Tibial nerve (tissue), 4 donors: ENCODE results near the gene NFATC2. TPM values are rescaled to one million over a fixed set of nuclear protein-coding genes. Genes with fewer than 3 reads are reported as not detected.

Experiments used
- DNase-seq, 2 donors: peaks; one replicate each; pipeline ENCODE4 v3.0.0-alpha.2; 2019; ENCODE audit warnings: low spot score in 2 of 2
- H3K27ac ChIP-seq, 4 donors: fragments of 200-600 bp; sonication (generic) in 3 of 4; one replicate each; pipeline ENCODE4 v1.5.1; 2017 to 2019; ENCODE audit warnings: mild to moderate bottlenecking in 1 of 4
- H3K27me3 ChIP-seq, 2 donors: fragments of 200-600 bp; sonication (generic) in 1 of 2; one replicate each; pipeline versions ENCODE4 v1.5.1 to v1.6.0; 2017 to 2019
- H3K36me3 ChIP-seq, 3 donors: fragments of 200-600 bp; sonication (generic); one replicate each; pipeline ENCODE4 v1.5.1; 2018 to 2019
- H3K4me1 ChIP-seq, 4 donors: fragments of 200-600 bp; sonication (generic) in 3 of 4; one replicate each; pipeline ENCODE4 v1.5.1; 2017 to 2019
- H3K4me3 ChIP-seq, 4 donors: fragments of 200-600 bp; sonication (generic) in 3 of 4; one replicate each; pipeline ENCODE4 v1.5.1; 2017 to 2019; ENCODE audit warnings: mild to moderate bottlenecking in 1 of 4, moderate library complexity in 1 of 4
- H3K9me3 ChIP-seq, 4 donors: fragments of 200-600 bp; sonication (generic) in 3 of 4; one replicate each; pipeline ENCODE4 v1.5.1; 2017 to 2019
- CTCF ChIP-seq, 5 experiments: fragments of 200-600 bp in 3 of 5; fragments of 450-650 bp in 2 of 5; sonication (generic) in 3 of 5; IDR thresholded peaks; one replicate each; pipeline ENCODE4 v1.5.1; 2016 to 2019; ENCODE audit warnings: antibody characterized with exemption in 5 of 5, mild to moderate bottlenecking in 3 of 5, moderate library complexity in 2 of 5
- EP300 ChIP-seq, 2 donors: sonication (generic); formaldehyde crosslinking; IDR thresholded peaks; one replicate each; pipeline ENCODE4 v1.6.1; 2017; ENCODE audit warnings: antibody characterized with exemption in 2 of 2, mild to moderate bottlenecking in 1 of 2
- POLR2A ChIP-seq, 2 donors: fragments of 450-650 bp; IDR thresholded peaks; one replicate each; pipeline ENCODE4 v1.6.1; 2017; ENCODE audit warnings: antibody characterized with exemption in 2 of 2, mild to moderate bottlenecking in 2 of 2, moderate library complexity in 2 of 2
- WGBS, 2 donors: methylation state at CpG; one replicate each; pipeline ENCODE4 v1.1.5; 2018; 5-methylcytosine and 5-hydroxymethylcytosine counted together
- total RNA-seq, 4 donors: library from RNA; depleted of rRNA; stranded (reverse); fragments of >200 nt; gene quantifications; one replicate each; pipeline ENCODE4 v1.1.0, GENCODE V29; 2016

NFATC2 gene
- total RNA-seq, 4 donors from 2014 or later: 6.0 to 11.5 (median 7.7) TPM

- TF ChIP-seq CTCF (IDR thresholded peaks at IDR 0.05) (no peak), EP300 (IDR thresholded peaks at IDR 0.05) (no peak), POLR2A (IDR thresholded peaks at IDR 0.05) (no peak)
- Histone ChIP-seq H3K4me3 (no peak overlapping the region), H3K9me3 (peaks cover 0 to 5% (median 0%) of the 10 kb centered on the region in 4 donors), H3K36me3 (peaks cover 0 to 6% (median 0%) of the 10 kb centered on the region in 3 donors), H3K27ac (peak overlapping the region in 3 of 4 donors; percentile 60 to 76 (median 69)), H3K27me3 (no peaks in the 10 kb centered on the region), H3K4me1 (peaks cover 0 to 49% (median 16%) of the 10 kb centered on the region in 4 donors)
- no peak for DNase-seq
- 80 to 81% methylated on average over 24 of the region's 24 CpGs for WGBS, 2 donors
These were observed 9.8 kb downstream of the NFATC2 start for GRCh38 chr20:51532577-51533191.

- WGBS, 2 donors: 81 to 86% methylated on average over 12 of the region's 12 CpGs
- H3K27ac ChIP-seq: peak overlapping the region in 3 of 4 donors; percentile 60 to 76 (median 69)
- no peaks in the 10 kb centered on the region for H3K36me3 ChIP-seq
- no peak overlapping the region for H3K4me3 ChIP-seq
- TF ChIP-seq CTCF (IDR thresholded peaks at IDR 0.05) (no peak), EP300 (IDR thresholded peaks at IDR 0.05) (no peak), POLR2A (IDR thresholded peaks at IDR 0.05) (no peak)
- H3K27me3 ChIP-seq: no peaks in the 10 kb centered on the region
- DNase-seq: no peak
- no peaks in the 10 kb centered on the region for H3K9me3 ChIP-seq
- peaks cover 0 to 49% (median 16%) of the 10 kb centered on the region in 4 donors for H3K4me1 ChIP-seq
These were observed 10.6 kb downstream of the NFATC2 start for GRCh38 chr20:51531712-51532456.

GRCh38 chr20:51531141-51531710 is 11.3 kb downstream of the NFATC2 start:
- Histone ChIP-seq H3K27ac (peak overlapping the region in 1 of 4 donors; percentile 38), H3K27me3 (no peaks in the 10 kb centered on the region), H3K36me3 (no peaks in the 10 kb centered on the region), H3K4me3 (no peak overlapping the region), H3K9me3 (no peaks in the 10 kb centered on the region), H3K4me1 (peaks cover 0 to 54% (median 16%) of the 10 kb centered on the region in 4 donors)
- TF ChIP-seq EP300 (IDR thresholded peaks at IDR 0.05): no peak
- no peak for TF ChIP-seq CTCF (IDR thresholded peaks at IDR 0.05)
- no peak for TF ChIP-seq POLR2A (IDR thresholded peaks at IDR 0.05)
- DNase-seq: no peak
- 89 to 93% methylated on average over 9 to 11 of the region's 11 CpGs for WGBS, 2 donors

- Histone ChIP-seq H3K9me3 (no peaks in the 10 kb centered on the region), H3K4me1 (peaks cover 0 to 67% (median 14%) of the 10 kb centered on the region in 4 donors), H3K27me3 (no peaks in the 10 kb centered on the region), H3K4me3 (peak overlapping the region in 1 of 4 donors; percentile 16), H3K27ac (peak overlapping the region in 2 of 4 donors; percentile 9 to 40), H3K36me3 (no peaks in the 10 kb centered on the region)
- no peak for TF ChIP-seq CTCF (IDR thresholded peaks at IDR 0.05)
- no peak for TF ChIP-seq EP300 (IDR thresholded peaks at IDR 0.05)
- no peak for TF ChIP-seq POLR2A (IDR thresholded peaks at IDR 0.05)
- 57 to 70% methylated on average over 5 of the region's 5 CpGs for WGBS, 2 donors
- DNase-seq: no peak
These were observed 12.8 kb downstream of the NFATC2 start for GRCh38 chr20:51529758-51530157.
